ENCODE results near the gene KAZALD1.
"Not testable (repeated sequence)": the region's sequence is repeated elsewhere in the genome, so short reads cannot be mapped to it uniquely, and the experiment has no call there.

Gene KAZALD1

GRCh38 chr10:101030496-101031127 is 31.2 kb upstream of the KAZALD1 start:
- H3K4me3 ChIP-seq (ENCODE audit: control insufficient read depth, low read depth, low read length): peak overlapping the region; percentile 86
- TF ChIP-seq, protein P1, sequence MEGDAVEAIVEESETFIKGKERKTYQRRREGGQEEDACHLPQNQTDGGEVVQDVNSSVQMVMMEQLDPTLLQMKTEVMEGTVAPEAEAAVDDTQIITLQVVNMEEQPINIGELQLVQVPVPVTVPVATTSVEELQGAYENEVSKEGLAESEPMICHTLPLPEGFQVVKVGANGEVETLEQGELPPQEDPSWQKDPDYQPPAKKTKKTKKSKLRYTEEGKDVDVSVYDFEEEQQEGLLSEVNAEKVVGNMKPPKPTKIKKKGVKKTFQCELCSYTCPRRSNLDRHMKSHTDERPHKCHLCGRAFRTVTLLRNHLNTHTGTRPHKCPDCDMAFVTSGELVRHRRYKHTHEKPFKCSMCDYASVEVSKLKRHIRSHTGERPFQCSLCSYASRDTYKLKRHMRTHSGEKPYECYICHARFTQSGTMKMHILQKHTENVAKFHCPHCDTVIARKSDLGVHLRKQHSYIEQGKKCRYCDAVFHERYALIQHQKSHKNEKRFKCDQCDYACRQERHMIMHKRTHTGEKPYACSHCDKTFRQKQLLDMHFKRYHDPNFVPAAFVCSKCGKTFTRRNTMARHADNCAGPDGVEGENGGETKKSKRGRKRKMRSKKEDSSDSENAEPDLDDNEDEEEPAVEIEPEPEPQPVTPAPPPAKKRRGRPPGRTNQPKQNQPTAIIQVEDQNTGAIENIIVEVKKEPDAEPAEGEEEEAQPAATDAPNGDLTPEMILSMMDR (conservative IDR thresholded peaks at IDR 0.05; ENCODE audit: control insufficient read depth, insufficient read depth, low read depth, low read length): no peak
- DNase-seq (ENCODE audit: low read depth): no peak

DNA sequence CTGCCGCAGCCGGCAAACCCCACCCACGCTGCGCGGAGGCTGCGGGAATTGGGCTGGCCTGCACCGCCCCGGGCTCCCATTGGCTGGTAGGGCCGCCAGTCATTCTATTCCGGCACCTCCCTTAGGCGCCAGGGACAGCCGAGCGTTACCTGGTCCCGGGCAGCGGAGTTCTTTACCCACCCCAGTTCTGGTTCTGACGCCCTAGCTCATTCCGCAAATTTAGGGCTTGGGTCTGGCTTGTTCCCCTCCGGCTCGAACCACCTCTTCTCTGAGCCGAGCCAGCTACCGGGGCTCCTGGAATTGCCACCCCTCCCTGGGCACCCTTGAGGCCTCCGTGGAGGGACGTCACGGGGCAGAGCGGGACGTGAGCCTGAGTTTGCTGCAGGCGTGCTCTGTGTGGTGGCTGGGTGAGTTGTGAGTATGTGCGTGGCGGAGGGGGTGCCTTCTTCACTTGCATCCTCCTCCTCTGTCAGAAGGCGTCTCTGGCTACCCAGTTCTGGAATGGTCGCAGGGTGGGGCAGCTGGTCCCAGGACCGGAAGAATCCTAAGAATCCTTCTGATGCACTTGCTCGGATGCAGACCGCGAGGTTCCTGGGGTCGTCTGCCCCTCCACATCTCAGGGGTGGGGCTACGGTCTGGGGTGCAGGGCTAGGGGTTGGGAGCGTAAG is 30.5 kb upstream of the KAZALD1 start, which contains the start of the genes PDZD7 and SFXN3:
TSS of gene PDZD7 (minus strand) at position 2 of the 668 bp plus-strand sequence. CDS start 910 bp downstream, outside the sequence.
TSS of gene SFXN3 (plus strand) at position 107 of the 668 bp plus-strand sequence. CDS start 3,461 bp downstream, outside the sequence.
- peak within 1 kb of the TSS; percentile 86 for H3K4me3 ChIP-seq (ENCODE audit: control insufficient read depth, low read depth, low read length)
- TF ChIP-seq, protein P1 (conservative IDR thresholded peaks at IDR 0.05; ENCODE audit: control insufficient read depth, insufficient read depth, low read depth, low read length): no peak
- DNase-seq (ENCODE audit: low read depth): peak; percentile 88

GRCh38 chr10:101031796-101032636 is 29.8 kb upstream of the KAZALD1 start:
- TF ChIP-seq, protein P1 (conservative IDR thresholded peaks at IDR 0.05; ENCODE audit: control insufficient read depth, insufficient read depth, low read depth, low read length): no peak
- peak; percentile 56 for DNase-seq (ENCODE audit: low read depth)
- peak overlapping the region; percentile 86 for H3K4me3 ChIP-seq (ENCODE audit: control insufficient read depth, low read depth, low read length)

DNA sequence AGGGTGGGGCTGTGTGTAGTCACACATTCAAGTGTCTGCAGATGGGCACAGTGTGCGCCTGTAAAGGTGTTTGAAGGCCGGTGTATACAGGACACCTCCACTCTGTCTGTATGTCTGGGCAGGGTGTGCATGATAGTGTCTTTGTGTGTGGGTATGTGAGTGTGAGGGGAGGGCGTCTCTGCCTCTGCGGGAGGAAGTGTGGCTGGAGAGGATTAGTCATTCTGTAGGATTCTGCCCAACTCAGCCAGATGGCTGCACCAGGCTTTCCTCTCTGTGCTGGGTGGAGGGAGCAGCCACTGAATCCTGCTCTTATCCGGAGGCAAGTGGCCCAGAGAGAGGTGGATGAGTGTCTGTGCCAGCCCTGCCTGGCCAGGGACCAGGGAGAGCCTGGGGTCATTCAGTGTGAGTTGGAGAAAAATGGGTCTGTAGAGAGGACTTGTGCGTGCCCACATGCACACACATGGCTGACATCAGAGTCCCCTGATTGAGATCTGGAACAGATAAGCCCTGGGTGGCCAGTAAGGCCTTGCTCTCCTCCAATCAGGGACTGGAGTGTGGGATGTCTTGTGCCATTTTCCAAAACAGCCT is 29.1 kb upstream of the KAZALD1 start:
- peak overlapping the region; percentile 86 for H3K4me3 ChIP-seq (ENCODE audit: control insufficient read depth, low read depth, low read length)
- TF ChIP-seq, protein P1 (conservative IDR thresholded peaks at IDR 0.05; ENCODE audit: control insufficient read depth, insufficient read depth, low read depth, low read length): no peak
- DNase-seq (ENCODE audit: low read depth): peak; percentile 88

GRCh38 chr10:101033276-101033675 is 28.5 kb upstream of the KAZALD1 start:
- peak overlapping the region; percentile 86 for H3K4me3 ChIP-seq (ENCODE audit: control insufficient read depth, low read depth, low read length)
- no peak for DNase-seq (ENCODE audit: low read depth)
- TF ChIP-seq, protein P1 (conservative IDR thresholded peaks at IDR 0.05; ENCODE audit: control insufficient read depth, insufficient read depth, low read depth, low read length): no peak

DNA sequence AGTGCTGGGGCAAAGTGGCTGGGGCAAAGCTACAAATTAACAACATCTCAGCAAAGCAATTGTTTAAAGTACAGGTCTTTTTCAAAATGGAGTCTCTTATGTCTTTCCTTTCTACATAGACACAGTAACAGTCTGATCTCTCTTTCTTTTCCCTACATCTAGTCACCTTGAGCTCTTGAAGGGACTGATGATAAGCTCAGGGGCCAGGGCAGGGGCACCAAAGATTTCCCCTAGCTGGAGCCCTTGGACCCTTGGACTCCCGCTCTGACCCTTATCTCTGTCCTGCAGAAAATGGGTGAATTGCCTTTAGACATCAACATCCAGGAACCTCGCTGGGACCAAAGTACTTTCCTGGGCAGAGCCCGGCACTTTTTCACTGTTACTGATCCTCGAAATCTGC is 27.4 kb upstream of the KAZALD1 start:
- not testable (repeated sequence) for DNase-seq (ENCODE audit: low read depth)

More for the DNA sequence above, 27.4 kb upstream of the KAZALD1 start:
- not testable (repeated sequence) for H3K4me3 ChIP-seq (ENCODE audit: control insufficient read depth, low read depth, low read length)

Data from fibroblast of mammary gland (primary cell).